Endometrial microvascular endothelial cells (primary cell): ENCODE results near the gene RANBP10. TPM values are rescaled to one million over a fixed set of nuclear protein-coding genes. Genes with fewer than 3 reads are reported as not detected.
"Not testable (repeated sequence)": the region's sequence is repeated elsewhere in the genome, so short reads cannot be mapped to it uniquely, and the experiment has no call there.

ENCODE experiments used
- in situ Hi-C: cut with HindIII; loops from 2 replicates; pipeline ENCODE4 v1.10.0; 2017; ENCODE audit warnings: low sequenced_read_pairs, low pct_unique_long_range_greater_than_20kb; ENCODE audit errors: inconsistent ontology term
- total RNA-seq: library from RNA; depleted of rRNA; stranded (reverse); fragments of >200 nt; gene quantifications from one replicate; pipeline ENCODE4 v1.2.3, GENCODE V29; 2015; ENCODE audit errors: inconsistent ontology term

RANBP10 gene
- total RNA-seq: 6.1 TPM

GRCh38 chr16:67806428-67807147, at the start of gene RANBP10, which contains the start of gene TSNAXIP1:
TSS of gene RANBP10 (minus strand) at chr16:67806560. CDS start at chr16:67806536, 24 bp downstream.
TSS of gene TSNAXIP1 (plus strand) at chr16:67806889. CDS start at chr16:67807150, 261 bp downstream.
- in situ Hi-C loops: loop anchor here (25.0 kb wide), 1 partner anchor 119 kb away; no protein-coding TSS in a partner anchor

- in situ Hi-C loops: no loop called here
Observed at GRCh38 chr16:67855789-67856188, 49.4 kb upstream of the RANBP10 start.

GRCh38 chr16:67853670-67854069, 47.3 kb upstream of the RANBP10 start:
- in situ Hi-C loops: no loop called here

- in situ Hi-C loops: no loop called here
Observed at GRCh38 chr16:67848118-67848517, 41.8 kb upstream of the RANBP10 start.

GRCh38 chr16:67847064-67847861, 40.9 kb upstream of the RANBP10 start, which contains the start of gene CENPT:
TSS of gene CENPT (minus strand) at chr16:67847693. CDS start at chr16:67833859, 13,834 bp downstream.
- in situ Hi-C loops: no loop called here

GRCh38 chr16:67846320-67847063, 40.1 kb upstream of the RANBP10 start, which contains the start of gene NUTF2:
TSS of gene NUTF2 (plus strand) at chr16:67846933. CDS start at chr16:67865131, 18,198 bp downstream.
- in situ Hi-C loops: no loop called here

- in situ Hi-C loops: no loop called here
Observed at GRCh38 chr16:67846063-67846319, 39.6 kb upstream of the RANBP10 start.

- in situ Hi-C loops: no loop called here
Observed at GRCh38 chr16:67845291-67846062, 39.1 kb upstream of the RANBP10 start.

- in situ Hi-C loops: no loop called here
Observed at GRCh38 chr16:67844497-67844896, 38.1 kb upstream of the RANBP10 start.

GRCh38 chr16:67843343-67843765, 37.0 kb upstream of the RANBP10 start:
- in situ Hi-C loops: no loop called here

GRCh38 chr16:67842509-67843342, 36.4 kb upstream of the RANBP10 start:
- in situ Hi-C loops: no loop called here

- in situ Hi-C loops: no loop called here
Observed at GRCh38 chr16:67841816-67842508, 35.6 kb upstream of the RANBP10 start, which contains the start of gene THAP11. TSS of gene THAP11 (plus strand) at chr16:67842320. CDS start at chr16:67842555, 235 bp downstream.

GRCh38 chr16:67841198-67841815, 34.9 kb upstream of the RANBP10 start:
- in situ Hi-C loops: no loop called here

GRCh38 chr16:67837811-67838210, 31.5 kb upstream of the RANBP10 start:
- in situ Hi-C loops: no loop called here

GRCh38 chr16:67837190-67837589, 30.8 kb upstream of the RANBP10 start:
- in situ Hi-C loops: not testable (repeated sequence)

- in situ Hi-C loops: no loop called here
Observed at GRCh38 chr16:67834242-67834614, 27.9 kb upstream of the RANBP10 start.
